GM21390 (cell line): ENCODE data around the gene PLEKHG3.

Source experiments
- ATAC-seq: cut with Tn5 transposase; IDR thresholded peaks from one replicate; pipeline ENCODE4 v1.9.1; 2021; ENCODE audit not compliant: unreplicated experiment

The PLEKHG3 gene

DNA sequence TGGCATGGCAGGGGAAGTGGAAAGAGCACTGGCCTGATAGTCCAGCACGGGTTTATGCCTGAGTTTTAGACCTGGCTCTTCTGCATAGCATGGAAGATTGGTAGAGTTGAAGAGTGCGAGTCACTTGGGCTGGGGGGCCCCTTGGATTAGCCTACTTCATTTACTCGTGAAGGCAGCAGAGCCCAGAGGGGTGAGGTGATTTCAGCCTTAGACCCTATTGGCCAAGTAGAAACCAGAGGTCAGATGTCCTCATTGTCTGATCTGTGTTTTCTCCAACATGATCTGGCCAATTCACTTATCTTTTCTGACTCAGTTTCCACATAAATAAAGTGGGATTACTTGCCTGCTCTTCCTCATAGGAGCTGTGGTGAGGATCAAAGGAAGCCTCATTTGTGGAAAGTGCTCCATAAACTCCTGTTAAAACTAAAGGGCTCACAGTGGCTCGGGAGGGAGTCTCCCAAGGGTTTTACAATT is 1.9 kb downstream of the PLEKHG3 start:
- ATAC-seq = no peak

DNA sequence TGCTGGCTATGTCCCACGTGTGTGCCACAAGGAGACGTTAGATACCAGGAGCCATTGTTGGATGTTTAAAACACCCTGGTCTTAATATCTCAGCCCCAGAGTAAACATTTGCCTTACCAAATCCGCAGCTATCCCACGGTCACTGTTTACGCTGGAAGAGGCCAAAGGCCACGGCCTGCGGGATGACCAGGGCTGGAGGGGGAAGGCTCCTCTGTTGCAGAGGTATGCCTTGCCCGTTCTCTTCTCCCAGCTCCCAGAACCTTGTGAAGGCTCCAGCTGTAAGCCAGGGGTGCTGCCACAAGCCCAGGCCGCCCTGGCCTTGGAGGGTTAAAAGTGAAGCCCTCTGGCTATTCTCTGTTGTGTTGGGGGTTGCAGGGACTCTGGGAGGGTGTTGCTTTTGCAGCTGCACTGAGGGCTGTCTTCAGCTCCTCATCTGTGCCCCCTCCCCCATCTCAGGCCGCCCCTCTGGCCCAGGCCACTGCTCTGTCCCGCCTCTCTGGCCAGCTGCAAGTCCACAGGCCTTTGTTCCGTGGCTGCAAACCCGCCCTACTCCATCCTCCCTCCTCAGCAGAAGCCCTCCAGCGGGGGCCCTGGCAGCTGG is 2.5 kb downstream of the PLEKHG3 start:
- ATAC-seq = no peak

DNA sequence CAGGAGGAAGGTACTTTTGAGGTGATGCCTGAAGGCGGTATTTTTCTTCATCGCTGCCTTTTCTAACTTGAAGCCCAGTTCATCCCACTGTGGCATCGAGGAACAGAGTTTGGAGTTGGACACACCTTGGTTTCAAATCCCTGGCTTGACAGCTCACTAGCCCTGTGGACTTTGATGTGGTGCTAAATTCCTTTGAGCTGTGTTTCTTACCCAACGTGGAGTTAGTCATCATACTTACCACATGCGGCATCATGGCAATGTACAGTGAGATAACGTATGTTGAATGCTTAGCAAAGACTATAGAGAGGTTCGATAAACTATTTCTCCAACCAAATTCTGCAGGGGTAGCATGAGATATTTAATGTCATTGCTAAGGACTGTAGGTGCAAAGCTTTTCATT is 3.4 kb downstream of the PLEKHG3 start:
- ATAC-seq = no peak

DNA sequence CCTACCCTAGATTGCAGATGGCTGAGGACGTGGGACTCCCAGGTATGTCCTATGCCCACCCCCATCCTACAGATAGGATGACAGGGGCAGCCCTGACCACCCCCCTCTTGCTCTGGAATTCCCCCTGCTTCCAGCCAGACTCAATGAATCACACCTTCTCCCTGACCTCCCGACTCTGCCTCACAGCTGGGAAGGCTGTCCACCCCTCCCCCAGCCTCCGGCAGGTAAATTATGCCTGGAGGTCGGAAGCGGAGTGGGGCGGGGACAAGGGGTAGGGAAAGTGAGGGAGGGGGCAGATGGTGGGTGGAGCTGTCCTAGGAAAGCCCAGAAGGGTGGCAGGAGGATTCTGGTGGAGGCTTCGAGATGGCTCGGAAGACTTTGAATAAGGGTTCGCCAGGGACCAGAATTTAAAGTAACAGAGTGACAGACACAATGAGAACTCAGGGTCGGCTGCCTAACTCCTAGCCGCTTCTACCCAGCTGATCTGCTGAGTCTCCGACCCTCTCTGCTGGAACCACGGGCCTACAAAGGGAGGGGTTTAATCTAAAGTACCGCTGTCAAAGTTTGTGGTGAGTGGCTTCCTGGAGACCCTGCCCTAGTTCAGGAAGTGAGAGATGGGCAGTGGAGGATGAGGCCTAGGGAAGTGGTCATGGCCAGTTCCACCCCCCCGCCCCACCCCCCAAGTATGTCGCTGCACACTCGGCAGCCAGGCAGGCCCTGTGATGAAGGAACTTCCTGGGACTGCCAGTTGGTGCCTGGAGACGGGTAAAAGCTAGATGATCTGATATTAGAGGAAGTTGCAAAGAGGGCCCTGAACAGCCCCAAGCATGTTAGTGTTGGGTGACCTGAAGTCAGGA is 4.2 kb downstream of the PLEKHG3 start:
- no peak for ATAC-seq

DNA sequence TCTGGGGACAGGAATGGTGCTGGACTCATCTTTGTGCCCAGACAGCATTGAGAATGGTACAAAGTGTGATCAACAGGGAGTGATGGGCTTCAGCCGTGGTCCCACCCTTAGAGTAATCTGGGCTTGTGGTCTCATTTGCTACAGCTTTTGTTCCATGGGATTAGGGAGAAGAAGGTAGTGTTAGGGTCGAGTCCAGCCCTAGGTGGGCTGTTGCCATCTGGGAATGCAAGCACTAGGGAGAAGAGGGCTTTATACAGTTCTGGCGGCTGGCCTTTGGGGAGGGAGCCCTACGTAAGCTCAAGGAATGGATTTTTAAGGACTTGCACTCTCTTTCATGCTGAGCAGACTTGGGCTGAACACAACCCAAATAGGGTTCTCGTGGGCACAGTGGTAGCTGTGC is 4.9 kb downstream of the PLEKHG3 start:
- ATAC-seq = no peak

DNA sequence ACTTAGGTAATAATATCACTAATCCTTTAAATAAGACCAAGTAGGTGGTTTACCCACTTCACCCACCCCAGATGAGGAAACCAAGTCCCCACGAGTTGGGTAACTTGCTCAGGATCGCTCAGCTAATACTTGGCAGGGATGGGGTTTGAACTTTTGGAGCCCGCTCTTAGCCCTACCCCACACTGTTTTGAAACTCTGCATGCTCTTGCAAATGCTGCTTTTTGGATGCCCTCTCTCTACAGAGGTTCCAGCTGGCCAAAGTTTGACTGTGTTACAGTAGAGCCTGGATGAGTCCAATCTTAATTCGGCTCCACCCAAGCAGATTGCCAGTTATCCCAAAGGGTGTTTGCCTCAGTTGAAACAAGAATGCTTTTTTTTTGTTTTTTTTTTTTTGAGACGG is 6.8 kb downstream of the PLEKHG3 start:
- no peak for ATAC-seq

DNA sequence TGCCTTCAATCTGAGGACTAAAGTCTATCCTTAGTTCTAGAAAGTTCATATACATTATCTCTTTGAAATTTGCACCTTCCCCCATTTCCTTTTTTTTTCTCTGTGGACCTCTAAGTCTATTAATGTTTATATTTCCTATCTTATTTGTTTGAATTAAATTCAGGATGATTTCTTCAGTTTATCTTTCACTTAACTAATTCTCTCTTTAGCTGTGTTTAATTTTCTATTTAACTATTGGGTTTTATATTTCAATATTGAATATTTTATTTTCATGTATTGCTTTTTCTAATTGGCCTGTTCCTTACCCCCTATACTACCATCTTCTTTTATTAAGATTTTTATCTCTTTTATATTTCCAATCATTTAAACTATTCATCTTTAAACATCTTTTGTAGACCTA is 9.5 kb downstream of the PLEKHG3 start:
- ATAC-seq = no peak

DNA sequence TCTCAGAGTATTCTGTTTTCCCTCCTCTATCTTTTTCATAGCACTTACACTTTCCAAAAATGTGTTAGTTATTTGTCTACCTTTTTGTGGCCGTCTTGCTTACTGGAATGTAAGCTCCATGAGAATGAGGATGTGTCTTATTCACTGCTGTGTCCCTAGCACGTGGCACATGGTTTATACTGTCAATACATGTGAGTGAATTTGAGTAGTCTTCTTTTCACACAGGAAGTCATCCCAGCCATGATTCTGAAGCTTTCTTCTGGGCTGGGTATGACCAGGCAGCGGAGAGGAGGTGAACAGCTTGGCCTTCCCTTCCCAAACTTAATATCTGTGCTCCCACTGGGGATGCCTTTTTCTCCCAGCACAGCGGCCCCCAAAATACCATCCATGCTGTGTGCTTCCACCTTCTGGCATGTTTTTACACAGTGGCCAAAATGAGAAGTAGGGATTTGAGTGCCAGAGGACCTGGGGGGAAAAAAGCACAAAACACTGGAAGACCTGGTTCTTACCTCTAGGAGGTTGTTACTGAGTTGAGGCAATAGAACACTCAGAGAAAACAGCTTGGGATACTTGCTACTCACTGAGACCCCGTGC is 10.3 kb downstream of the PLEKHG3 start:
- no peak for ATAC-seq

DNA sequence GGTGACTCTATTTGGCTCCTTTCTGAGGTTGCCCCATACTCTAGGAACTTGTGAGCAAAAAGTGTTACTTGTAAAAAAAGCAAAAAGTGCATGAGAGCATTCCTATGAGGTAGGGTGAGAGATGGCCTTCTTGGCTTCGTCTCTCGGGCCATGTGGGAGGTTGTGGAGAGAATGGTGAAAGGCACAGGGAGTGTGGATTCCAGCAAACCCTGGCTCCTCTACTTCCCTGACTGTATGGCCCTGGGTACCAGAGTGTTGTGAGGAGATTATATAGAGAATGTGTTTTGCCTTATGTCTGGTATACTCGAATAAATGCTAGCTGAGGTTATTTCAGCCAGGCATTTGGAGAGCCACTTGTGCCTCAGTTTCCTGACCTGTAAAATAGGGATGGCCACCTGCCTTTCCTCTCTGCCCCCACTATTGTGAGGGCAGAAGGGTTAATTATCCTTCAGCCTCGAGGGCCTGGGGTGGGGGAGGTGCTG is 11.0 kb downstream of the PLEKHG3 start:
- ATAC-seq = no peak

DNA sequence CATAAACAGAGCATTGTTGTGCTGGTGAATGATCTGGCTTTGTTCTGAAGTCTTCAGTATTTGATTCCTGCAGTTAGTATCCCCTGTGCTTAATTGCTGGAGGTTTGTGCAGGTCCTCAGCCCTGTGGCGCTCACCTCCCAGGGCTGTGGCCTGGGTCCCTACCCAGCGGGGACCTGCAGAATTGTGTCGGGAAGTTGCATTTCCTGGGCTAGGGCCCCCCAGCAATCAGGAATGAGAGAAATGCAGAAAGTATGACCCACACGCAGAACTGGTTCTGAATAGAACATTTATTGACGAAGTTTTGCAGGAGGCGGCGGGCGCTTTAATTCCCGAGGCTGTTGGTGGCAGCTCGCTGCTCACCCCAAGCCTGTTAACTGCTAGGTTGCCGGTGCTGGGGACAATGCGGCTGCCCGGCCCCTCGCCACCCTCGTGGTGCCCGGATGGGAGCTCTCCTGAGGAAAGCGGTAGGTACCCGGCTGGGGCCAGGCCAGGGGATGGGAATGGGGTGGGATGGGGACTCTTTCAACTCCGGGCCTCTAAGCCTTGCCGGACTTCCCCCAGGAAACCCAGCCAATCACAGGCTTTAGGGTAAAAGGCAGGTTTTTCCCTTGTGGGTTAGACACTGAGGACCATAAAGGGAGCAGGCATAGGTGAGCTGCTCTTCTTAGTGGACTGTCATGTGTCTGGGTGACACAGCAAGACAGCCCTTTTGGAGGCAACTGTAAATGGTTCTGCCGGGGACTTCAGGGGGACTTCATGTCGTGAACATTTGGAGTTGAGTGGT is 11.6 kb downstream of the PLEKHG3 start:
- no peak for ATAC-seq

DNA sequence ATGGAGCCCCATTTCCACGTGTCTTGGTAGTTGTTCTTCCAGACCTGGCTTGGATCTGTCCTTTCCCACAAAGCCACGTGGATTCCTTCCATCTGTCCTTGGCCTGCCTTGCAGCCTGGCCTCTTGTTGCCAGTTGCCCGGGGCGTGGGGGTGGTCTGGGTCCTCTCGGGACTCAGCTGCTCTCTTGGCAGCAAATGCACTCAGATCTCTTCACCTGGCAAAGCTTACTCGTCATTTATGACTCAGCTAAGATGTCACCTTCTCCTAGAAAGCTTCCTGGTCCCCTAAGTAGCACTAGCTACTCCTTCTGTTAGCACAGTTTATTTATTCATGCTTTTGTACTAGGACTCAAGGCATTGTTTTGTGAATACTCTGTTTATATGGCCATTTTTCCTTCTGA is 13.6 kb downstream of the PLEKHG3 start:
- ATAC-seq = no peak

DNA sequence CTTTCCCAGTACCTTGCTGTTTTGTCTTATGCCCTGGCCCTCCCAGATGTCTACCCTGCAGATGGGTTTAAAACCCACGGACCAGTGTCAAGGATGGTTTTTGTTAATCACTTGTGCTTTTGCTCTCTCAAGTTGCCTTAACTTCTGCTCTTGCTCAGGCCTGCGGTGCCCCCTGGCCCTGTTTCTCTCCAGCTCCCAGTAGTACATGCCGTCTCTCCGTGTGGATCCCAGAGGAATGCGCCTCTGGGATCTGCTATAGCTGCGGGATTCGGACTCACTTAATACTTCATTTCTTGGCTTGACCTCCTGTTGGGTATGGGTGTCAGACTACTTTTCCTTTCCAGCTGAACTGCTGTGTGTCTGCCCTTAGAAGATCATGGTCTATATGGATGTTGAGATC is 14.5 kb downstream of the PLEKHG3 start:
- no peak for ATAC-seq

DNA sequence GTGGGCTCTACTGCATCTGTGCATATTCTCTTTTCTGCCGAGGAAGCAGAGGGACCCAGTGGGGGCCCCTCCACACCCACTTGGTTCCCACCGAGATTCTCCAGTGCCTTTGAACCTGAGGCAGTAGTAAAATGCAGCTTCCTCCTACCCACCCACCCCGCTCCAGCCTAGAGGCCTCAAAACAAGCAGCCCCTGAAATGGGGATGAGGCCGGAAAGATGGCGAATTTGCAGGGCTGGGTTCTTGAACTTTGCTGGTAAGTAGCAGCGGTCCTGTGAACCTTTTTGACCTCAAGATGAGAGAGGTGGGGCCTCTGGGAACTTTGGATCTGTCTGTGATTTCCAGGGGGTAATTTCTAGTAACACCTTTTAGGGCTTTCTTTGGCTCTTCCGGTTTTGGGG is 15.4 kb downstream of the PLEKHG3 start:
- no peak for ATAC-seq

DNA sequence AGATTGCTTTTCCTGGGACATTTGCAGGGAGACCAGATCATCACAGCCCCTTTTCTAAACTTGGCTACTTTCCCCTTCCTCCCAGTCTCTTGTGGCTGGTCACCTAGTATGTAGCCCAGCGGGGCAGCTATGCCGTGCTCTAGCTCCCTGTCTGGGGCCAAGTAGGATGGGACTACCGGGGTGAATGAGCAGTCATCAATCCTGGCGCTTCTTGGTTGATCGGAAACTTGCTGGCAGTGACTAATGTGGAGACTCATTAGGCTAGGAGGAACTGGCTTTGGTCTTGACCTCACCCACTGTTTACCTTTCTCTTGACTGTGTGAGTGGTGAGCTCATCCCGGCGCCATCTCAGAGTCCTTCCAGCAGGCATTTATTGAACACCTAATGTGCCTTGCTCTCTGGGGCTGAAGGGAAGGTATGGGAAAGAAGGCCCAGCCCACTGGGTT is 15.9 kb downstream of the PLEKHG3 start:
- ATAC-seq = no peak

DNA sequence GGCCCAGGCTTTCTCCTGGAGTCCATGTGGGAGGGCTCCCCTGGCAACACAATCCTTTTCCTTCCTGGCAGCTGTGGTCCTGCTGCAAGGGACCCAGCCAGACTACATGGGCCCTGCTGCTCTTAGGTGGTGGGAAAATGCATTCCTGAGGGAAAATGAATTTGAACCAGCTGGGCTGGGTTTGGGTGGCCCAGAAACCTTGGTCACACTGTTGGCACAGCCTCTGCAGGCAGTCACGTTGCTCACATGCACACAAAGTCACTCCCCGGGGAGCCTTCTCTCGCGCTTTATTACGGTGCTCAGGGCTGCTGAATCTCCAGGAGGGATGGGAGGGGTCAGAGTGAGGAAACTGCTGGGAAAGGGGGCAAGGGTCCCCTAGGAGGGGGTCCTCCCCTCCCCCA is 17.2 kb downstream of the PLEKHG3 start:
- no peak for ATAC-seq

DNA sequence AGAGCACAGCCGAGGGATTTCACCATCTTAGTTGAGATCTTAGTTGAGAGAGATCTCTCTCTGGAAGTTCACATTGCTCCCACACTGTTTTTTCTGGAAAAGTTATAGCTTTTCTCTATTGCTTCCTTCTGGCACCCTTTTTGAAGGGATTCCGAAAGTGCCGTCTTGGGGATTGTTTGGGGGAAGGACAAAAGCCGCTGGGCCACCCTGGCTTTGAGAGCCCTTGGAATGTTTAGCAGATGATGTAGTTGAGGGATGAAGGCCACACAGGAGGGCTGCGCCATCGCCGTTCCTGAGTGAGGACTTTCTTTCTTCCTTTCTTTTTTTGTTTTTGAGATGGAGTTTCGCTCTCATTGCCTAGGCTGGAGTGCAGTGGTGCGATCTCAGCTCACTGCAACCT is 17.7 kb downstream of the PLEKHG3 start:
- no peak for ATAC-seq

DNA sequence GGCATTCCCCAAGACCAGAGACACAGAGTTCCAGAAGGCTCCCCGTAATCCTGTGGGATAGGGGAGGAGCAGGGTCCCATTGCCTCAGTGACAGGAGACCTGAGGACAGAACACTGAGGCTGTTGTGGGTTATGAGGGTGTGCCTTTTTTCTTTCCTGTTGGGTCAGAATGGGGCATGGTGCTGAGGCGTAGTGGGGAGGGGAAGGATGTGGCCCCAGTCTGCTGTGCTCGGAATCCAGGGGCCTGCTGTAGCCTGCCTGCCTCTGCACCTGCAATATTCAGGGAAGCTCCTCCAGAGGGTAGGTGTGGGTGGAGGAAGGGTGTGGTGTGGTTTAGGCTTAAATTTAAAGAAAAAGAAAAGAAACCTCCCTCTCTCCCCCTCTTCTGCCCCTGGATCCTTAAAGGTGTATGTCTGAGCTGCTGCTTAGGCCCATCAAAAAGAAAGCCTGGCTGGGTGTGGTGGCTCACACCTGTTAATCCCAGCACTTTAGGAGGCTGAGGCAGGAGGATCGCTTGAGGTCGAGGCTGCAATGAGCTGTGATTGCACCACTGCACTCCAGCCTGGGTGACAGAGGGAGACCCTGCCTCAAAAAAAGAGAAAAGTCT is 18.7 kb downstream of the PLEKHG3 start:
- no peak for ATAC-seq

DNA sequence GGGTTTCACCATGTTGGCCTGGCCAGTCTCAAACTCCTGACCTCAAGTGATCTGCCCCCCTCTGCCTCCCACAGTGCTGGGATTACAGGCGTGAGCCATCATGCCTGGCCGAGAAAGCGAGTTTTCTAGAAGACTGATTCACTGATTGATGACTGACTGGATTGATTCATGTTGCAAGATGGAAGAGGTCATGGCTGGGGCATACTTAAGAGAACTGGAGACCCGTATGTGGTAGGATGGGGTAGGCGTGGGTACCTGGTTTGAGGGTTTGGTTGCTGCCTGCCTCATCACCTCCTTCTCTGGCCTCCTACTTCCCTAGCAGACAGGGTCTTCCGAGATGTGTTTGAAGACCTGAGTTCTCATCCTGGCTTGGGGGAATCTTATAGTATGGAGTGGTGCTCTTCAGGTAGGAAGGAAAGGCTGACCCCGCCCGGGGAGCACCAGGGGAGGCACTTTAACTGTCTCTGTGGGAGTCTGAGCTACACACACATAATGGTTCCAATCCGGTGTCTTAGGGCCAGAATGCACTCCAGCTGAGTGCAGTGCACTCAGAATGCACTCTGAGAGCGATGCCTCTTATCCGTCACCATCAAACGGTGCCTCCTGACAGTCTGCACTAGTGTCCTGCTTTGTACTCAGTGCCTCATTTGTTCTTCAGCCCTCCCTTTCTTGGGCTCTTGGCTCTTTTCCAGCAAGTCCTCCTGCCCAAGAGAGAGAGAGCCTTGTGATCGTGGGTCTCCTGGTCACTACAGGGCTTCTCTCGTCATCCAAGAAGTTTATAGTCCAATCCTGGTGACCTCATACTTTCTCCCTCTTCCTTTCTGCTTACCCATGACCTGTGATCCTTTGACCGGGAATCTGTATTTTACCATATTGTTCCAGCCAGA is 19.7 kb downstream of the PLEKHG3 start:
- no peak for ATAC-seq

DNA sequence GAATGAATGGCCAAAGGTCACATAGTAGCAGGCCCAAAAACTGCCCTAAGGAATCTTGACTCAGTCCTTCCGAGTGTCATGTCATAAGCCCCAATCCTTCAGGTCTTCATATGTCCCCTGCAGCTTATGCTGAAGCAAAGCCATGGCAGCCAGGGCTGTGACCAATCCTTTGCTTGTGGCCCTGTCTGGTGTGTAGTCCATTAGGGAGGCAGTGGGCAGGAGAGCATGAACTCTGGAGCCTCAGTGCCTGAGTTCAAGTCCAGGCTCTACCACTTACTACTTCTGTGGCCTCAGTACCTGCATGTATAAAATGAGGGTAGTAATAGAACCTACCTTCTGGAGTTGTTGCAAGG is 20.3 kb downstream of the PLEKHG3 start:
- ATAC-seq = no peak

DNA sequence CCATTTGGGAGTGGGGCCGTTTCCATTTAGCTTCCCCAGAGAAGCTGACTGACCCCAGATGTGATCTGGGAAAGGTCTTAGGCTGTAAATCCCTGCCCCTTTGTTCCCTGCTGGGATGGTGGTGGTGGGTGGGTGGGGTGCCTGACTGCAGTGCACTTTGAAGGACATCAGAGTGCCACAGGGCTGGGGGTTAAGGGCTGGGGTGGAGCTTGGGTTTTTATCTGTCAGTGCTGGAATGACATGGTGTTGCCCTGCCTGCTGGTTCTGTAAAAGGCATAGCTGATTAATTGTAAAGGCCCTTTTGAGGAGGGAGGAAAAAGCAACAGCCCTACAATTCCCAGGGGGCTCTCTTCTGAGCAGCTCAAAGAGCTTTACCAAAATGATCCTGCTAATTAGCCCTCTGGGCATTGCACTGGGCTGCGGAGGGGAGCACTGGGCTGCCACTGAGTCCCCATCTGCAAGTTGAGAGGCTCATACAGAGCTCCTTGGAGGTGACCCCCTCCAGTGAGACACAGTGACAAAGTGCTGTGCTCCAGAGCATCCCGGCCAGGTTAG is 21.1 kb downstream of the PLEKHG3 start:
- no peak for ATAC-seq
